IMR-90 (cell line): Measurements from ENCODE around the gene ACIN1. TPM values are rescaled to one million over a fixed set of nuclear protein-coding genes. Genes with fewer than 3 reads are reported as not detected.
A peak's percentile ranks its signal among the peaks of the same experiment; 100 is the strongest.

Experiments used
- ATAC-seq: fragments of 200-7000 bp; cut with Tn5 transposase; 2 replicates; pipeline ENCODE4 v1.9.1; 2020; ENCODE audit warnings: low read depth, mild to moderate bottlenecking, moderate library complexity
- BruUV-seq: library from RNA; stranded (reverse); fragments of 400-500 nt; replicated peaks from 2 replicates; lab custom pipeline; 2021; lab: Mats Ljungman, UMichigan
- CTCF ChIA-PET: fragments of 300-600 bp; formaldehyde crosslinking; extraction: SDS; loops from one replicate; lab custom pipeline; 2021; ENCODE audit warnings: antibody characterized with exemption; lab: Yijun Ruan, JAX
- POLR2A ChIA-PET: fragments of 300-600 bp; sonication (Branson Sonifier 250); formaldehyde crosslinking; loops from one replicate; lab custom pipeline; 2022; ENCODE audit warnings: antibody characterized with exemption; ENCODE audit not compliant: unreplicated experiment; lab: Charles Lee
- DNase-seq: peaks from one replicate; pipeline ENCODE4 v3.0.0; 2013
- H2AFZ ChIP-seq: replicated peaks from 2 replicates; pipeline ENCODE3; 2013; ENCODE audit warnings: low read length, mild to moderate bottlenecking; ENCODE audit not compliant: poor library complexity
- H2AK5ac ChIP-seq: 2 replicates; pipeline ENCODE4 v1.6.1; 2013; ENCODE audit warnings: low read depth, low read length, inconsistent platforms
- H2AK9ac ChIP-seq: replicated peaks from 2 replicates; pipeline ENCODE3; 2013; ENCODE audit warnings: mild to moderate bottlenecking, low read depth, low read length, moderate library complexity; ENCODE audit not compliant: poor library complexity
- H2BK120ac ChIP-seq: 2 replicates; pipeline ENCODE4 v1.6.1; 2013; ENCODE audit warnings: low read depth, low read length, inconsistent platforms
- H2BK15ac ChIP-seq: 3 replicates; pipeline ENCODE4 v1.6.1; 2013; ENCODE audit warnings: low read depth, low read length, inconsistent platforms
- H2BK20ac ChIP-seq: 2 replicates; pipeline ENCODE4 v1.6.1; 2013; ENCODE audit warnings: low read depth, mild to moderate bottlenecking, inconsistent platforms, low read length, moderate library complexity
- H2BK5ac ChIP-seq: 2 replicates; pipeline ENCODE4 v1.6.1; 2013; ENCODE audit warnings: mild to moderate bottlenecking, low read depth, low read length, inconsistent platforms; ENCODE audit not compliant: poor library complexity, severe bottlenecking
- H3K14ac ChIP-seq: replicated peaks from 2 replicates; pipeline ENCODE4 v1.6.1; 2013; ENCODE audit warnings: low read depth, low read length, inconsistent platforms
- H3K18ac ChIP-seq: 2 replicates; pipeline ENCODE4 v1.6.1; 2013; ENCODE audit warnings: low read depth, low read length, control low read depth
- H3K23ac ChIP-seq: 2 replicates; pipeline ENCODE4 v1.6.1; 2013; ENCODE audit warnings: low read depth, low read length, inconsistent platforms
- H3K27ac ChIP-seq: 2 replicates; pipeline ENCODE4 v1.5.1; 2013; ENCODE audit warnings: mild to moderate bottlenecking, control low read depth, low read length; ENCODE audit not compliant: insufficient read depth
- H3K27me3 ChIP-seq: 2 replicates; pipeline ENCODE4 v1.6.1; 2013; ENCODE audit warnings: low read length; ENCODE audit not compliant: control insufficient read depth, insufficient read depth
- H3K36me3 ChIP-seq: 2 replicates; pipeline ENCODE4 v1.6.1; 2013; ENCODE audit warnings: low read length, mixed read lengths; ENCODE audit not compliant: control insufficient read depth, insufficient read depth
- H3K4ac ChIP-seq: 2 replicates; pipeline ENCODE4 v1.6.1; 2013; ENCODE audit warnings: low read depth, low read length, inconsistent platforms
- H3K4me1 ChIP-seq: 2 replicates; pipeline ENCODE4 v1.6.1; 2013; ENCODE audit warnings: low read length, mixed read lengths; ENCODE audit not compliant: control insufficient read depth, insufficient read depth
- H3K4me2 ChIP-seq: 2 replicates; pipeline ENCODE4 v1.6.1; 2013; ENCODE audit warnings: low read depth, mild to moderate bottlenecking, control low read depth, low read length, moderate library complexity
- H3K4me3 ChIP-seq: 2 replicates; pipeline ENCODE4 v1.5.1; 2013; ENCODE audit warnings: low read depth, mild to moderate bottlenecking, control low read depth, low read length, moderate library complexity; ENCODE audit not compliant: insufficient read depth
- H3K56ac ChIP-seq: 2 replicates; pipeline ENCODE4 v1.6.1; 2013; ENCODE audit warnings: low read length, inconsistent platforms; ENCODE audit not compliant: insufficient read depth; ENCODE audit errors: extremely low read depth
- H3K79me1 ChIP-seq, 2 experiments: 2 replicates each; pipeline ENCODE4 v1.6.1; 2013; ENCODE audit warnings: low read length in 2 of 2, inconsistent platforms in 1 of 2, low read depth in 1 of 2
- H3K9ac ChIP-seq: 2 replicates; pipeline ENCODE4 v1.6.1; 2013; ENCODE audit warnings: low read depth, low read length, control low read depth
- H3K9me1 ChIP-seq: 2 replicates; pipeline ENCODE4 v1.6.1; 2013; ENCODE audit warnings: low read length, inconsistent platforms; ENCODE audit not compliant: insufficient read depth
- H3K9me3 ChIP-seq: 2 replicates; pipeline ENCODE4 v1.6.1; 2013; ENCODE audit warnings: low read length; ENCODE audit not compliant: control insufficient read depth, insufficient read depth
- H4K20me1 ChIP-seq: 2 replicates; pipeline ENCODE4 v1.6.1; 2013; ENCODE audit warnings: low read length, inconsistent platforms; ENCODE audit not compliant: insufficient read depth
- H4K5ac ChIP-seq: 2 replicates; pipeline ENCODE4 v1.6.1; 2013; ENCODE audit warnings: mild to moderate bottlenecking, low read depth, low read length, control low read depth
- H4K8ac ChIP-seq, 2 experiments: 2 replicates each; pipeline ENCODE4 v1.6.1; 2013; ENCODE audit warnings: low read depth in 2 of 2, low read length in 2 of 2, control low read depth in 1 of 2, inconsistent platforms in 1 of 2
- H4K91ac ChIP-seq: 2 replicates; pipeline ENCODE4 v1.6.1; 2013; ENCODE audit warnings: low read depth, low read length, inconsistent platforms; ENCODE audit not compliant: insufficient read depth
- BHLHE40 ChIP-seq: fragments of 150-350 bp; IDR thresholded peaks from 2 replicates; pipeline ENCODE4 v1.6.1; 2016; ENCODE audit warnings: mild to moderate bottlenecking, low read depth, low read length
- CEBPB ChIP-seq: IDR thresholded peaks from 2 replicates; pipeline ENCODE4 v1.6.1; 2012; ENCODE audit warnings: low read depth, low read length, improper control_type of control experiment
- CHD1 ChIP-seq: IDR thresholded peaks from 2 replicates; pipeline ENCODE4 v1.6.1; 2012; ENCODE audit warnings: low read depth, low read length, improper control_type of control experiment
- FOS ChIP-seq: fragments of 150-350 bp; IDR thresholded peaks from 2 replicates; pipeline ENCODE4 v1.6.1; 2016; ENCODE audit warnings: low read depth, low read length
- MAFK ChIP-seq: IDR thresholded peaks from 2 replicates; pipeline ENCODE4 v1.6.1; 2012; ENCODE audit warnings: low read depth, low read length, improper control_type of control experiment
- MAZ ChIP-seq: IDR thresholded peaks from 2 replicates; pipeline ENCODE4 v1.6.1; 2012; ENCODE audit warnings: low read depth, mild to moderate bottlenecking, low read length, improper control_type of control experiment, moderate library complexity, borderline replicate concordance
- MXI1 ChIP-seq: IDR thresholded peaks from 2 replicates; pipeline ENCODE4 v1.6.1; 2012; ENCODE audit warnings: low read depth, mild to moderate bottlenecking, low read length, moderate library complexity, borderline replicate concordance
- NFE2L2 ChIP-seq: fragments of 150-350 bp; IDR thresholded peaks from 2 replicates; pipeline ENCODE4 v1.6.1; 2016; ENCODE audit warnings: low read depth, mild to moderate bottlenecking, low read length
- POLR2A ChIP-seq: IDR thresholded peaks from 2 replicates; pipeline ENCODE4 v1.6.1; 2012; ENCODE audit warnings: mild to moderate bottlenecking, low read depth, low read length
- RAD21 ChIP-seq: IDR thresholded peaks from 2 replicates; pipeline ENCODE4 v1.6.1; 2012; ENCODE audit warnings: low read length, improper control_type of control experiment
- RCOR1 ChIP-seq: IDR thresholded peaks from 2 replicates; pipeline ENCODE4 v1.6.1; 2012; ENCODE audit warnings: mild to moderate bottlenecking, low read length, improper control_type of control experiment; ENCODE audit not compliant: insufficient replicate concordance
- RFX5 ChIP-seq: IDR thresholded peaks from 2 replicates; pipeline ENCODE4 v1.8.0; 2012; ENCODE audit warnings: low read depth, mild to moderate bottlenecking, low read length, moderate library complexity
- WGBS, 2 experiments: methylation state at CpG; one replicate each; pipeline versions ENCODE4 v1.1.5 to v1.1.7; 2013; ENCODE audit warnings: missing lambda C conversion rate in 2 of 2; ENCODE audit not compliant: insufficient read length in 1 of 2; ENCODE audit errors: extremely low coverage in 2 of 2; 5-methylcytosine and 5-hydroxymethylcytosine counted together
- dilution Hi-C: fragments of 300-500 bp; cut with HindIII; formaldehyde crosslinking; loops from one replicate; pipeline ENCODE4 v1.14.3; 2018; ENCODE audit warnings: low sequenced_read_pairs; ENCODE audit not compliant: unreplicated experiment
- in situ Hi-C: fragments of 300-500 bp; cut with MboI; formaldehyde crosslinking; loops from 3 replicates; pipeline ENCODE4 v1.14.3; 2019; ENCODE audit warnings: low sequenced_read_pairs, inconsistent platforms, mixed read lengths
- intact Hi-C: fragments of 100-400 bp; cut with micrococcal nuclease; formaldehyde crosslinking; loops from 2 replicates; pipeline ENCODE4 v1.10.0; 2022
- polyA plus RNA-seq, 3 experiments: library from polyadenylated mRNA; depleted of rRNA; stranded (reverse); fragments of >200 nt; gene quantifications; 2 replicates each; pipeline ENCODE4 v1.2.3, GENCODE V29; 2012; ENCODE audit warnings: low replicate concordance in 1 of 3
- total RNA-seq: library from RNA; depleted of rRNA; stranded (reverse); fragments of >200 nt; gene quantifications from 2 replicates; pipeline ENCODE4 v1.2.3, GENCODE V29; 2012
- TF ChIP-seq, protein P1 (sequence below): conservative IDR thresholded peaks from 2 replicates; pipeline ENCODE4 v1.5.1; 2012; ENCODE audit warnings: mild to moderate bottlenecking, low read depth, low read length, improper control_type of control experiment

Gene ACIN1
- total and polyA plus RNA-seq, 2 of the 4 experiments (the other 2 are of a cell fraction), result 73.8 to 185 TPM

DNA sequence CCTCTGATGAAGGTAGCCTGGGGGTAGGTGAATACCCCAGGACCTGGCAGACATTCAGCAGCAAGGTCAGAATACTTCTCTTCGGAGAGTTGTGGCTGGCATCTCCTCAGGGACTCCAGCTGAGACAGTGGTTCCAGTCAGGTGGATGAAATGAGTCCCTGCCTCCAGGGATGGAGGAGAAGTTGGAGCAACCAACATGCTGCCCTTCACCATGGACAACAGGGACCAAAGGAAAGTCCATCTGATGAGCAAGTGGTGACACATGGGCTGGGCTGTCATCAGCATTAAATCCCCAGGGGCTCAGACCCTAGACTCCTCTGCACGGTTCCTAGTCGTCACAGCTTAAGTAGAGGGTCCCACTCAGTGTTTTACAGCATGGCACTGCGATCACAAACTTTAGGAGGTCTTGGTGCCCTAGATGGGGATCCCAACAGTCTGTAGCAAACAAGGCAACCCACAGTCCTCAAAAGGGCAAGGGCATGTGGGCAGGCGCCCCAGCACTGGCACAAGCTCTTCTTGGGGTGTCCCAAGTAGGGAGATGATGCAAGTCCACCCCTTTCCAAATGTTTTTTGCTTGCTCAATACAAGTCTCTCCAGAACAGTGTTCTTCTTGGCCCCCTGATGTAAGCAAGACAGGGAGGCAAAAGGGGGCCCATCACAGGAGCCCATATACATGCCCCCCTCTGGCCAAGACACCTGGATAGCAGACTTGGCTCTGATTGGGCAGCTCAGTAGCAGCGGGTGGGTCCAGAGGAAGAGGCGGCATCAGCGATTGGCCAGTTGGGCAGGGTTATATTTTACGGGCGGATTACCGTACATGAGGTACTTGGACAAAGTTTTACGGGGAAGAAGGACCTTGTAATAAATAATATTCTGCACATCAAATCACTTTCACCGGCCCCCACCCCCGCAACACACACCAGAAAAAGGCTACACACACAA is 26.8 kb downstream of the ACIN1 start (continued):
- TF ChIP-seq MXI1 (no peak), RCOR1 (no peak)

DNA sequence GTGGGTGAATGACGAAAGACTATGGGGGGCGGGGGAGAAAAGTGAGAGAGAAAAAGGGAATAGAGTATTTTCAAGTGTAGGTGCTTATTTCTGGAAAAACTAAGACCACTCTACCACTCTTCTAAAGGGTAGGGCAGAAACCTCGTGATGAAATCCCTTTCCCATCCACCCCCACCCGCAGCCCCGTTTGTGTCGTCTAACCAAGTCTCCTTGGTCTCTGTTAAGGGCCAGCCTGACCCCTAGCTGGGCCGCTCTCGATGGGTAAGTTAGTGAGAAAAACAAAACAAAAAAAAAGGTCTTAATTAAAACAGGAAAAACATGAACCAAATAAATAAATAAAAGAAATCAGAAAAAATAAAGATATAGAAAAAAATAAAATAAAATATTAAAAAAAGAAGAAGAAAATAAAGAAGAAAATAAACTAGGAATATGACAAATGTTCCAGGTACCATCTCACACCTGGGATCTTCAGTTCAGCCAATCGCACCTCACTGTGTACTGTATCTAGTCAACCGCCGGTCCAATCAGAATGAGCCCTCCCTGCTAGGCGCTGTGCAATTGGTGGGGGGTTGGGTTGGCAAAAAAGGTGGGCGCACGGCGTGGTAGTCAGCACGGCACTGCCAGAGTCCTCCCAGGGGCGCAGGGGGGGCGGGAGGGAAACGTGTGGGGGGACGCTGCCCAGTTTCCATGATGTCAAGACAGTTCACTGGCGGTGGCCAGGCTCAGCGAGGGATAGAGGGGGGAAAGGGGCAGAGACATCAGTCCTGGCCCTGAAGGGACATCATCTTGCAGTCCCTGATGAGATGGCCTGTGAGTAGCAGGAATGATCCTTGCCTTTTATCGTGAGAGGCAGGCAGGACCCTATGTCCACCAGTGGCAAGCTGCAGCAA is 27.8 kb downstream of the ACIN1 start:
- peaks cover 57% of the 10 kb centered on the region for H3K36me3 ChIP-seq
- H4K20me1 ChIP-seq, result peaks cover 53% of the 10 kb centered on the region
- CTCF ChIA-PET, result no interaction called here
- TF ChIP-seq CEBPB, result no peak
- TF ChIP-seq, protein P1, sequence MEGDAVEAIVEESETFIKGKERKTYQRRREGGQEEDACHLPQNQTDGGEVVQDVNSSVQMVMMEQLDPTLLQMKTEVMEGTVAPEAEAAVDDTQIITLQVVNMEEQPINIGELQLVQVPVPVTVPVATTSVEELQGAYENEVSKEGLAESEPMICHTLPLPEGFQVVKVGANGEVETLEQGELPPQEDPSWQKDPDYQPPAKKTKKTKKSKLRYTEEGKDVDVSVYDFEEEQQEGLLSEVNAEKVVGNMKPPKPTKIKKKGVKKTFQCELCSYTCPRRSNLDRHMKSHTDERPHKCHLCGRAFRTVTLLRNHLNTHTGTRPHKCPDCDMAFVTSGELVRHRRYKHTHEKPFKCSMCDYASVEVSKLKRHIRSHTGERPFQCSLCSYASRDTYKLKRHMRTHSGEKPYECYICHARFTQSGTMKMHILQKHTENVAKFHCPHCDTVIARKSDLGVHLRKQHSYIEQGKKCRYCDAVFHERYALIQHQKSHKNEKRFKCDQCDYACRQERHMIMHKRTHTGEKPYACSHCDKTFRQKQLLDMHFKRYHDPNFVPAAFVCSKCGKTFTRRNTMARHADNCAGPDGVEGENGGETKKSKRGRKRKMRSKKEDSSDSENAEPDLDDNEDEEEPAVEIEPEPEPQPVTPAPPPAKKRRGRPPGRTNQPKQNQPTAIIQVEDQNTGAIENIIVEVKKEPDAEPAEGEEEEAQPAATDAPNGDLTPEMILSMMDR, result no peak
- TF ChIP-seq BHLHE40, result no peak
- TF ChIP-seq MAZ, result no peak
- no peak for TF ChIP-seq NFE2L2
- no peak for TF ChIP-seq RFX5
- no peak for TF ChIP-seq POLR2A
- no peak for TF ChIP-seq FOS
- no peak for TF ChIP-seq MAFK
- no peak for TF ChIP-seq MXI1
- no peak for TF ChIP-seq RAD21
- no peak for TF ChIP-seq CHD1

More for the DNA sequence above, 27.8 kb downstream of the ACIN1 start:
- H2BK20ac ChIP-seq, result no peak overlapping the region
- H3K9ac ChIP-seq, result no peak overlapping the region
- in situ Hi-C loops, result loop anchor here (5.0 to 10.0 kb wide), 2 partner anchors 35 to 512 kb away; partner anchors contain the start of gene CIROP
- no peak overlapping the region for H3K14ac ChIP-seq
- H2AK5ac ChIP-seq, result no peak overlapping the region
- dilution Hi-C loops, result no loop called here
- no peak overlapping the region for H3K4ac ChIP-seq
- H2AK9ac ChIP-seq, result no peak overlapping the region
- H3K9me1 ChIP-seq, result peaks cover 10% of the 10 kb centered on the region; the same call in 1 of the 2 replicates
- H2BK120ac ChIP-seq, result no peak overlapping the region
- 0 out of 2 replicates have a peak overlapping the region, but pooled peaks have one; percentile 8 for H3K23ac ChIP-seq
- ATAC-seq (no peak), DNase-seq (no peak)
- no peak overlapping the region for H3K18ac ChIP-seq
- H4K5ac ChIP-seq, result no peak overlapping the region
- H4K91ac ChIP-seq, result no peak overlapping the region
- POLR2A ChIA-PET, result no interaction called here
- peaks cover 18% of the 10 kb centered on the region for H3K4me1 ChIP-seq
- 100% methylated on average over 1 of the region's 23 CpGs; no CpG with 5 or more reads in 1 of the 2 experiments for WGBS, 2 experiments
- H2AFZ ChIP-seq, result no peak overlapping the region
- peaks cover 25 to 82% of the 10 kb centered on the region in 2 experiments for H3K79me1 ChIP-seq
- H2BK5ac ChIP-seq, result no peak overlapping the region
- H3K27me3 ChIP-seq, result no peaks in the 10 kb centered on the region
- no TSS peak for BruUV-seq
- H3K4me2 ChIP-seq, result no peak overlapping the region
- H3K4me3 ChIP-seq, result no peak overlapping the region
- H3K27ac ChIP-seq, result no peak overlapping the region
- intact Hi-C loops, result no loop called here
- no peak overlapping the region for H3K56ac ChIP-seq
- no peaks in the 10 kb centered on the region for H3K9me3 ChIP-seq
- no peak overlapping the region for H2BK15ac ChIP-seq
- no peak overlapping the region for H4K8ac ChIP-seq
